ENCODE results near the gene AKAP8L. TPM values are rescaled to one million over a fixed set of nuclear protein-coding genes. Genes with fewer than 3 reads are reported as not detected.

Gene AKAP8L
- total and polyA plus RNA-seq, 2 donors (not counting 1 experiment from before 2014, with no cell fraction given), result 184 to 211 TPM

DNA sequence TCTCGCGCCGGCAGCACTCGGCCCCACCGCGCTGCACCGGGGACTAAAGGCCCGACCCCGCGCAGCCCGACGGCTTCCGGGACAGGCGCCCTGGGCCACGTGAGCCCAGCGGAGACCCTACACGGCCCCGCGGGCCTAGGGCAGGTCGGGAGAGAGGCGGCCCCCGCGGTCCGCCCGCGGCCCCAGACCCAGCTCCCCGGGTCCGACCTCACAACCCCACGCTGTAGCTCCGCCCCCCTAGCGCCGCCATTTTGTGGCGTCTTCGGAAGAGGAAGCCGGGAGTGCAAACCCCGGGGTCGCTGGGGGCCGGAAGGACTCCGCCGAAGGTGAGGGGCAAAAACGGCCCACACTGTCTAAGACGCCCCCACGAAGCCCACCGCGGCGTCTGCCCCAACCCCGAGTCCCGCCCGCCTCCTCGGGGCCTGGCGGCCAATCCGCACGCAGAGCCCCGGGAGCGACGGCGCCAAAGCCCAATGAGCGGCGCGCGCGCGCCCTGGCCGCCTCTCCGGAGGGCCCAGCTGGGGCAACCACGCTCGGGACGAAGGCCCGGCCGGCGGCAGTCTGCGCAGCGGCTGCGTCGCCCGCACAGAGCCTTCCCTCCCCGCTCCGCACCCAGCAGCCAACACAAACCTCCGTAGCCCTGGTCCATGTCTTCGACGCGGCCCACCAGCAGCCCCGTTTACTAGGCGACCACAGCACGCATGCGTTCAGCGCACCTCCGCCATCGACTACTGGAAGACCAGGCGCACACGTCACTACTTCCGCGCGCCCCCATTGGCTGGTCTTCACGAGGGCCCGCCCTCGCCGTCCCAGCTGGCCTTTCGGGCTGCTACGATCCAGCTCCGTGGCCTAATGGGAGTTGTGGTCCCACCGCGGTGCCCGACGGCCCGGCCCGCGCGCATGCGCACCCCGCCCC lies 39.4 kb downstream of the AKAP8L start, which contains the start of gene AKAP8:
Gene AKAP8, minus strand, starts transcription at position 705 of the 916 bp plus-strand sequence. Its CDS starts 56 bp downstream, at position 649.
- intact Hi-C loops (cut with micrococcal nuclease), result loop anchor here (1.0 kb wide), 4 partner anchors 40 to 115 kb away; no protein-coding TSS in a partner anchor
- peak within 1 kb of the TSS; percentile 89 for H2AFZ ChIP-seq (ENCODE audit: insufficient read depth, low read depth, low read length, poor library complexity, severe bottlenecking)

More for the DNA sequence above, 39.4 kb downstream of the AKAP8L start, which contains the start of gene AKAP8:
- H3K9me3 Mint-ChIP-seq (ENCODE audit: insufficient read depth), result no peaks in the 10 kb centered on the region
- Histone ChIP-seq H3K27me3 (replicated peaks in 1 of 4; ENCODE audit: control extremely low read depth in 1 of 4, control insufficient read depth in 3 of 4, insufficient read depth in 4 of 4, low read length in 3 of 4) (no peaks in the 10 kb centered on the region), H3K4me1 (ENCODE audit: control insufficient read depth in 2 of 2, insufficient read depth in 2 of 2, low read length in 2 of 2) (peaks cover 26 to 27% of the 10 kb centered on the region in 2 donors), H3K27ac (ENCODE audit: low read length in 2 of 2) (peak within 1 kb of the TSS; percentile 92 to 97), H3K36me3 (replicated peaks in 1 of 2; ENCODE audit: control extremely low read depth in 1 of 2, control insufficient read depth in 1 of 2, extremely low read depth in 1 of 2, insufficient read depth in 2 of 2, low read length in 1 of 2) (peaks cover 0 to 8% of the 10 kb centered on the region in 2 experiments), H3K9ac (ENCODE audit: low read length) (peak within 1 kb of the TSS; percentile 85), H3K4me3 (ENCODE audit: control extremely low read depth in 1 of 5, extremely low read depth in 1 of 5, insufficient read depth in 1 of 5, low read depth in 2 of 5, low read length in 4 of 5) (peak within 1 kb of the TSS; percentile 87 to 99 (median 94)), H3K4me2 (replicated peaks; ENCODE audit: low read depth, low read length, poor library complexity, severe bottlenecking) (peak within 1 kb of the TSS; percentile 99), H3K9me3 (ENCODE audit: control extremely low read depth in 1 of 3, control insufficient read depth in 2 of 3, insufficient read depth in 1 of 3, low read length in 2 of 3) (no peaks in the 10 kb centered on the region), H4K20me1 (ENCODE audit: control insufficient read depth, insufficient read depth, low read length, poor library complexity, severe bottlenecking) (peaks cover 47% of the 10 kb centered on the region), H3K79me2 (ENCODE audit: control insufficient read depth, insufficient read depth, low read length) (peaks cover 55% of the 10 kb centered on the region)
- peak within 1 kb of the TSS; percentile 97 for H3K4me3 Mint-ChIP-seq
- DNase-seq (peak; percentile 99), ATAC-seq (ENCODE audit: low read depth) (peak; percentile 91)
- peaks cover 39% of the 10 kb centered on the region for H3K4me1 Mint-ChIP-seq
- WGBS (ENCODE audit: insufficient coverage), result under 1% methylated on average over 104 of the region's 111 CpGs
- peak within 1 kb of the TSS; percentile 100 for H3K27ac Mint-ChIP-seq
- CTCF ChIA-PET, result interaction anchor here (0.6 to 3.2 kb wide), 11 partner anchors 13 to 683 kb away, joined by 3 to 27 read pairs (median 4); partner anchors contain the start of genes AKAP8L and BRD4
- POLR2A ChIA-PET, result interaction anchor here (0.5 to 2.9 kb wide), 16 partner anchors 20 to 1533 kb away, joined by 3 to 58 read pairs (median 4); partner anchors contain the start of genes AKAP8L and BRD4
- TF ChIP-seq EZH2 (IDR thresholded peaks at IDR 0.05; ENCODE audit: borderline replicate concordance, insufficient read depth, low read depth, low read length, poor library complexity, severe bottlenecking), result no peak
- TF ChIP-seq, protein P1, sequence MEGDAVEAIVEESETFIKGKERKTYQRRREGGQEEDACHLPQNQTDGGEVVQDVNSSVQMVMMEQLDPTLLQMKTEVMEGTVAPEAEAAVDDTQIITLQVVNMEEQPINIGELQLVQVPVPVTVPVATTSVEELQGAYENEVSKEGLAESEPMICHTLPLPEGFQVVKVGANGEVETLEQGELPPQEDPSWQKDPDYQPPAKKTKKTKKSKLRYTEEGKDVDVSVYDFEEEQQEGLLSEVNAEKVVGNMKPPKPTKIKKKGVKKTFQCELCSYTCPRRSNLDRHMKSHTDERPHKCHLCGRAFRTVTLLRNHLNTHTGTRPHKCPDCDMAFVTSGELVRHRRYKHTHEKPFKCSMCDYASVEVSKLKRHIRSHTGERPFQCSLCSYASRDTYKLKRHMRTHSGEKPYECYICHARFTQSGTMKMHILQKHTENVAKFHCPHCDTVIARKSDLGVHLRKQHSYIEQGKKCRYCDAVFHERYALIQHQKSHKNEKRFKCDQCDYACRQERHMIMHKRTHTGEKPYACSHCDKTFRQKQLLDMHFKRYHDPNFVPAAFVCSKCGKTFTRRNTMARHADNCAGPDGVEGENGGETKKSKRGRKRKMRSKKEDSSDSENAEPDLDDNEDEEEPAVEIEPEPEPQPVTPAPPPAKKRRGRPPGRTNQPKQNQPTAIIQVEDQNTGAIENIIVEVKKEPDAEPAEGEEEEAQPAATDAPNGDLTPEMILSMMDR (IDR thresholded peaks at IDR 0.05), result no peak
- no peaks in the 10 kb centered on the region for H3K27me3 Mint-ChIP-seq
